GM23338 (cell line): ENCODE results near the gene LPP. TPM values are rescaled to one million over a fixed set of nuclear protein-coding genes. Genes with fewer than 3 reads are reported as not detected.

Experiments used
- ATAC-seq: fragments of 200-7000 bp; cut with Tn5 transposase; 3 replicates; pipeline ENCODE4 v1.9.1; 2020
- DNase-seq: peaks from one replicate; pipeline ENCODE4 v3.0.0-alpha.2; 2015; ENCODE audit warnings: low spot score
- H2AFZ ChIP-seq: fragments of 200-600 bp; sonication (generic); 2 replicates; pipeline ENCODE4 v1.8.0; 2016; ENCODE audit warnings: antibody characterized with exemption, mild to moderate bottlenecking, moderate library complexity
- H3F3A ChIP-seq: fragments of 200-600 bp; sonication (generic); replicated peaks from 2 replicates; pipeline ENCODE4 v1.8.0; 2017; ENCODE audit warnings: antibody characterized with exemption, mixed run types, low read depth
- H3K27ac ChIP-seq: fragments of 200-600 bp; sonication (generic); 2 replicates; pipeline ENCODE4 v1.6.1; 2016; ENCODE audit warnings: low read depth
- H3K27me3 ChIP-seq: fragments of 200-600 bp; sonication (generic); 2 replicates; pipeline ENCODE4 v1.8.0; 2016; ENCODE audit warnings: mild to moderate bottlenecking, mixed run types, moderate library complexity; ENCODE audit not compliant: insufficient read depth
- H3K36me3 ChIP-seq: fragments of 200-600 bp; sonication (generic); 2 replicates; pipeline ENCODE4 v1.8.0; 2016; ENCODE audit warnings: mild to moderate bottlenecking; ENCODE audit not compliant: insufficient read depth
- H3K4me1 ChIP-seq: fragments of 200-600 bp; sonication (generic); 2 replicates; pipeline ENCODE4 v1.8.0; 2016; ENCODE audit warnings: mild to moderate bottlenecking, moderate library complexity; ENCODE audit not compliant: insufficient read depth
- H3K4me2 ChIP-seq: fragments of 200-600 bp; sonication (generic); 2 replicates; pipeline ENCODE4 v1.7.1; 2017; ENCODE audit warnings: mixed run types
- H3K4me3 ChIP-seq: fragments of 200-600 bp; sonication (generic); 2 replicates; pipeline ENCODE4 v1.6.1; 2016; ENCODE audit warnings: mixed run types
- H3K79me2 ChIP-seq: fragments of 200-600 bp; sonication (generic); replicated peaks from 2 replicates; pipeline ENCODE4 v1.8.0; 2017; ENCODE audit warnings: mild to moderate bottlenecking; ENCODE audit not compliant: insufficient read depth
- H3K9me2 ChIP-seq: fragments of 200-600 bp; sonication (generic); 2 replicates; pipeline ENCODE4 v1.8.0; 2017; ENCODE audit not compliant: insufficient read depth
- H4K20me1 ChIP-seq: fragments of 200-600 bp; sonication (generic); replicated peaks from 2 replicates; pipeline ENCODE4 v1.8.0; 2017; ENCODE audit warnings: mild to moderate bottlenecking; ENCODE audit not compliant: insufficient read depth
- H3K27ac Mint-ChIP-seq: 2 replicates; pipeline ENCODE4 v1.8.0; 2020; ENCODE audit warnings: inconsistent platforms, mild to moderate bottlenecking, moderate library complexity, mixed read lengths
- H3K27me3 Mint-ChIP-seq: 3 replicates; pipeline ENCODE4 v1.8.0; 2022; ENCODE audit warnings: low read depth, mild to moderate bottlenecking, moderate library complexity, mixed read lengths, inconsistent platforms; ENCODE audit not compliant: insufficient read depth, poor library complexity
- H3K36me3 Mint-ChIP-seq: 3 replicates; pipeline ENCODE4 v1.8.0; 2021; ENCODE audit warnings: low read depth, mild to moderate bottlenecking, inconsistent platforms, moderate library complexity, mixed read lengths
- H3K4me1 Mint-ChIP-seq: 3 replicates; pipeline ENCODE4 v1.8.0; 2020; ENCODE audit warnings: mild to moderate bottlenecking, inconsistent platforms, mixed read lengths
- H3K4me3 Mint-ChIP-seq: 3 replicates; pipeline ENCODE4 v1.8.0; 2021; ENCODE audit warnings: moderate library complexity, mild to moderate bottlenecking, inconsistent platforms, mixed read lengths
- H3K9me3 Mint-ChIP-seq: 3 replicates; pipeline ENCODE4 v1.8.0; 2020; ENCODE audit warnings: moderate library complexity, mild to moderate bottlenecking, inconsistent platforms, mixed read lengths
- CREB1 ChIP-seq: fragments of 250-450 bp; sonication (Bioruptor Pico); IDR thresholded peaks from 2 replicates; pipeline ENCODE4 v1.5.0; 2020; ENCODE audit warnings: low read depth, mild to moderate bottlenecking, moderate library complexity
- EZH2 ChIP-seq: fragments of 200-600 bp; sonication (generic); IDR thresholded peaks from one replicate; pipeline ENCODE4 v1.8.0; 2017; ENCODE audit warnings: antibody characterized with exemption, mild to moderate bottlenecking, low read depth; ENCODE audit not compliant: unreplicated experiment
- EZH2phosphoT487 ChIP-seq: fragments of 200-600 bp; sonication (generic); IDR thresholded peaks from one replicate; pipeline ENCODE4 v1.8.1; 2018; ENCODE audit warnings: antibody characterized with exemption; ENCODE audit not compliant: unreplicated experiment
- JUNB ChIP-seq: IDR thresholded peaks from one replicate; pipeline ENCODE4 v1.6.1; 2016; ENCODE audit warnings: antibody characterized with exemption; ENCODE audit not compliant: unreplicated experiment
- NANOG ChIP-seq: IDR thresholded peaks from 2 replicates; pipeline ENCODE4 v1.6.1; 2016; ENCODE audit warnings: antibody characterized with exemption, borderline replicate concordance
- POLR2AphosphoS5 ChIP-seq: IDR thresholded peaks from 2 replicates; pipeline ENCODE4 v1.6.1; 2016; ENCODE audit warnings: antibody characterized with exemption, low read depth
- REST ChIP-seq: IDR thresholded peaks from one replicate; pipeline ENCODE4 v1.6.1; 2018; ENCODE audit warnings: antibody characterized with exemption; ENCODE audit not compliant: unreplicated experiment
- STAT1 ChIP-seq: IDR thresholded peaks from one replicate; pipeline ENCODE4 v1.6.1; 2016; ENCODE audit warnings: antibody characterized with exemption; ENCODE audit not compliant: unreplicated experiment
- ZNF114 ChIP-seq: fragments of 250-450 bp; sonication (Bioruptor Pico); IDR thresholded peaks from 2 replicates; pipeline ENCODE4 v1.5.0; 2020; ENCODE audit warnings: mild to moderate bottlenecking, moderate library complexity
- ZNF331 ChIP-seq: fragments of 250-450 bp; sonication (Bioruptor Pico); IDR thresholded peaks from 2 replicates; pipeline ENCODE4 v1.5.0; 2020; ENCODE audit warnings: low read depth, mild to moderate bottlenecking, moderate library complexity
- polyA plus RNA-seq: library from polyadenylated mRNA; unstranded; fragments of >200 nt; fragmentation: Nextera tagmentation; extraction: Ambion mirVana; gene quantifications from 2 replicates; pipeline ENCODE4 v1.2.1, GENCODE V29; 2016
- total RNA-seq: library from RNA; depleted of rRNA; stranded (reverse); fragments of >200 nt; shearing (Covaris generic); gene quantifications from 2 replicates; pipeline ENCODE4 v1.2.3, GENCODE V29; 2014
- TF ChIP-seq, protein P1 (sequence below): IDR thresholded peaks from 2 replicates; pipeline ENCODE4 v1.6.1; 2016; ENCODE audit warnings: antibody characterized with exemption
- TF ChIP-seq, protein P2 (sequence below): fragments of 250-450 bp; sonication (Bioruptor Pico); IDR thresholded peaks from 2 replicates; pipeline ENCODE4 v1.5.0; 2020; ENCODE audit warnings: mild to moderate bottlenecking, moderate library complexity
- TF ChIP-seq, protein P3 (sequence below), 2 experiments: fragments of 200-600 bp in 1 of 2; sonication (generic) in 1 of 2; conservative IDR thresholded peaks; 2 replicates each; pipeline versions ENCODE4 v1.5.1 to v1.6.1; 2016 to 2017; ENCODE audit warnings: antibody characterized with exemption in 2 of 2, low read depth in 2 of 2, mild to moderate bottlenecking in 2 of 2, moderate library complexity in 1 of 2

The LPP gene
- total and polyA plus RNA-seq, 2 experiments from 2014 or later = 23.0 to 35.2 TPM

DNA sequence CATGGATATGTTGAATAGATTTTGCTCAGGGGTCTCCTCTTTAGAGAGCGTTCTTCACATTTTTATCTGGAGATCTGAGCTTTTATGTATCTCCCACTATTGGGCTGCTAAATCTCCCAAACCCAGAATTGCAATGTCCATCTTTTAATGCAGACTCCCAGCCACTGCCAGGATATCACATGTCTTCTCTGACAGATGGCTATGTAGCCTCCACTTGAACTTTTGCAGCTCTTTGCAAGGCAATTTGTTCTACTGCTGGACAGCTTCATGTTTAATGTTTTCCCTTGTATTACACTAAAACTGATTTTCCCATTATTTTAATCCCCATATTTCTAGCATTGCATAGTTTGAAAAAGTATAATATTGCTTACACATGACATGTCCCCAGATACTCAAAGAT, 177.2 kb downstream of the LPP start (continued):
- TF ChIP-seq JUNB = no peak
- no peak for TF ChIP-seq NANOG

GRCh38 chr3:188332085-188332484, 178.1 kb downstream of the LPP start:
- H4K20me1 ChIP-seq = no peaks in the 10 kb centered on the region
- no peaks in the 10 kb centered on the region for H3K27me3 ChIP-seq
- ATAC-seq (no peak), DNase-seq (no peak)
- Mint-ChIP-seq H3K27ac (no peak overlapping the region), H3K36me3 (no peaks in the 10 kb centered on the region), H3K4me3 (no peak overlapping the region), H3K27me3 (peaks cover 2% of the 10 kb centered on the region), H3K4me1 (0 out of 3 replicates have a peak, but pooled peaks cover 2% of the 10 kb centered on the region), H3K9me3 (no peaks in the 10 kb centered on the region)
- no peaks in the 10 kb centered on the region for H3K4me1 ChIP-seq
- H3K4me3 ChIP-seq = no peak overlapping the region
- H2AFZ ChIP-seq = no peak overlapping the region
- H3K9me2 ChIP-seq = no peaks in the 10 kb centered on the region
- no peaks in the 10 kb centered on the region for H3F3A ChIP-seq
- no peak overlapping the region for H3K27ac ChIP-seq
- H3K4me2 ChIP-seq = no peak overlapping the region
- TF ChIP-seq STAT1 (no peak), EZH2 (no peak), ZNF114 (CRISPR knock-in tag) (no peak), JUNB (no peak), EZH2phosphoT487 (no peak), ZNF331 (CRISPR knock-in tag) (no peak), REST (no peak), POLR2AphosphoS5 (no peak), NANOG (no peak), CREB1 (CRISPR knock-in tag) (no peak)
- TF ChIP-seq, protein P1, sequence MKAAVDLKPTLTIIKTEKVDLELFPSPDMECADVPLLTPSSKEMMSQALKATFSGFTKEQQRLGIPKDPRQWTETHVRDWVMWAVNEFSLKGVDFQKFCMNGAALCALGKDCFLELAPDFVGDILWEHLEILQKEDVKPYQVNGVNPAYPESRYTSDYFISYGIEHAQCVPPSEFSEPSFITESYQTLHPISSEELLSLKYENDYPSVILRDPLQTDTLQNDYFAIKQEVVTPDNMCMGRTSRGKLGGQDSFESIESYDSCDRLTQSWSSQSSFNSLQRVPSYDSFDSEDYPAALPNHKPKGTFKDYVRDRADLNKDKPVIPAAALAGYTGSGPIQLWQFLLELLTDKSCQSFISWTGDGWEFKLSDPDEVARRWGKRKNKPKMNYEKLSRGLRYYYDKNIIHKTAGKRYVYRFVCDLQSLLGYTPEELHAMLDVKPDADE = no peak
- TF ChIP-seq, protein P2, sequence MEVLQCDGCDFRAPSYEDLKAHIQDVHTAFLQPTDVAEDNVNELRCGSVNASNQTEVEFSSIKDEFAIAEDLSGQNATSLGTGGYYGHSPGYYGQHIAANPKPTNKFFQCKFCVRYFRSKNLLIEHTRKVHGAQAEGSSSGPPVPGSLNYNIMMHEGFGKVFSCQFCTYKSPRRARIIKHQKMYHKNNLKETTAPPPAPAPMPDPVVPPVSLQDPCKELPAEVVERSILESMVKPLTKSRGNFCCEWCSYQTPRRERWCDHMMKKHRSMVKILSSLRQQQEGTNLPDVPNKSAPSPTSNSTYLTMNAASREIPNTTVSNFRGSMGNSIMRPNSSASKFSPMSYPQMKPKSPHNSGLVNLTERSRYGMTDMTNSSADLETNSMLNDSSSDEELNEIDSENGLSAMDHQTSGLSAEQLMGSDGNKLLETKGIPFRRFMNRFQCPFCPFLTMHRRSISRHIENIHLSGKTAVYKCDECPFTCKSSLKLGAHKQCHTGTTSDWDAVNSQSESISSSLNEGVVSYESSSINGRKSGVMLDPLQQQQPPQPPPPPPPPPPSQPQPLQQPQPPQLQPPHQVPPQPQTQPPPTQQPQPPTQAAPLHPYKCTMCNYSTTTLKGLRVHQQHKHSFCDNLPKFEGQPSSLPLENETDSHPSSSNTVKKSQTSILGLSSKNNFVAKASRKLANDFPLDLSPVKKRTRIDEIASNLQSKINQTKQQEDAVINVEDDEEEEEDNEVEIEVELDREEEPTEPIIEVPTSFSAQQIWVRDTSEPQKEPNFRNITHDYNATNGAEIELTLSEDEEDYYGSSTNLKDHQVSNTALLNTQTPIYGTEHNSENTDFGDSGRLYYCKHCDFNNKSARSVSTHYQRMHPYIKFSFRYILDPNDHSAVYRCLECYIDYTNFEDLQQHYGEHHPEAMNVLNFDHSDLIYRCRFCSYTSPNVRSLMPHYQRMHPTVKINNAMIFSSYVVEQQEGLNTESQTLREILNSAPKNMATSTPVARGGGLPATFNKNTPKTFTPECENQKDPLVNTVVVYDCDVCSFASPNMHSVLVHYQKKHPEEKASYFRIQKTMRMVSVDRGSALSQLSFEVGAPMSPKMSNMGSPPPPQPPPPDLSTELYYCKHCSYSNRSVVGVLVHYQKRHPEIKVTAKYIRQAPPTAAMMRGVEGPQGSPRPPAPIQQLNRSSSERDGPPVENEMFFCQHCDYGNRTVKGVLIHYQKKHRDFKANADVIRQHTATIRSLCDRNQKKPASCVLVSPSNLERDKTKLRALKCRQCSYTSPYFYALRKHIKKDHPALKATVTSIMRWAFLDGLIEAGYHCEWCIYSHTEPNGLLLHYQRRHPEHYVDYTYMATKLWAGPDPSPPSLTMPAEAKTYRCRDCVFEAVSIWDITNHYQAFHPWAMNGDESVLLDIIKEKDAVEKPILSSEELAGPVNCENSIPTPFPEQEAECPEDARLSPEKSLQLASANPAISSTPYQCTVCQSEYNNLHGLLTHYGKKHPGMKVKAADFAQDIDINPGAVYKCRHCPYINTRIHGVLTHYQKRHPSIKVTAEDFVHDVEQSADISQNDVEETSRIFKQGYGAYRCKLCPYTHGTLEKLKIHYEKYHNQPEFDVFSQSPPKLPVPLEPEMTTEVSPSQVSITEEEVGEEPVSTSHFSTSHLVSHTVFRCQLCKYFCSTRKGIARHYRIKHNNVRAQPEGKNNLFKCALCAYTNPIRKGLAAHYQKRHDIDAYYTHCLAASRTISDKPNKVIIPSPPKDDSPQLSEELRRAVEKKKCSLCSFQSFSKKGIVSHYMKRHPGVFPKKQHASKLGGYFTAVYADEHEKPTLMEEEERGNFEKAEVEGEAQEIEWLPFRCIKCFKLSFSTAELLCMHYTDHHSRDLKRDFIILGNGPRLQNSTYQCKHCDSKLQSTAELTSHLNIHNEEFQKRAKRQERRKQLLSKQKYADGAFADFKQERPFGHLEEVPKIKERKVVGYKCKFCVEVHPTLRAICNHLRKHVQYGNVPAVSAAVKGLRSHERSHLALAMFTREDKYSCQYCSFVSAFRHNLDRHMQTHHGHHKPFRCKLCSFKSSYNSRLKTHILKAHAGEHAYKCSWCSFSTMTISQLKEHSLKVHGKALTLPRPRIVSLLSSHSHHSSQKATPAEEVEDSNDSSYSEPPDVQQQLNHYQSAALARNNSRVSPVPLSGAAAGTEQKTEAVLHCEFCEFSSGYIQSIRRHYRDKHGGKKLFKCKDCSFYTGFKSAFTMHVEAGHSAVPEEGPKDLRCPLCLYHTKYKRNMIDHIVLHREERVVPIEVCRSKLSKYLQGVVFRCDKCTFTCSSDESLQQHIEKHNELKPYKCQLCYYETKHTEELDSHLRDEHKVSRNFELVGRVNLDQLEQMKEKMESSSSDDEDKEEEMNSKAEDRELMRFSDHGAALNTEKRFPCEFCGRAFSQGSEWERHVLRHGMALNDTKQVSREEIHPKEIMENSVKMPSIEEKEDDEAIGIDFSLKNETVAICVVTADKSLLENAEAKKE (CRISPR knock-in tag) = no peak
- TF ChIP-seq, protein P3, sequence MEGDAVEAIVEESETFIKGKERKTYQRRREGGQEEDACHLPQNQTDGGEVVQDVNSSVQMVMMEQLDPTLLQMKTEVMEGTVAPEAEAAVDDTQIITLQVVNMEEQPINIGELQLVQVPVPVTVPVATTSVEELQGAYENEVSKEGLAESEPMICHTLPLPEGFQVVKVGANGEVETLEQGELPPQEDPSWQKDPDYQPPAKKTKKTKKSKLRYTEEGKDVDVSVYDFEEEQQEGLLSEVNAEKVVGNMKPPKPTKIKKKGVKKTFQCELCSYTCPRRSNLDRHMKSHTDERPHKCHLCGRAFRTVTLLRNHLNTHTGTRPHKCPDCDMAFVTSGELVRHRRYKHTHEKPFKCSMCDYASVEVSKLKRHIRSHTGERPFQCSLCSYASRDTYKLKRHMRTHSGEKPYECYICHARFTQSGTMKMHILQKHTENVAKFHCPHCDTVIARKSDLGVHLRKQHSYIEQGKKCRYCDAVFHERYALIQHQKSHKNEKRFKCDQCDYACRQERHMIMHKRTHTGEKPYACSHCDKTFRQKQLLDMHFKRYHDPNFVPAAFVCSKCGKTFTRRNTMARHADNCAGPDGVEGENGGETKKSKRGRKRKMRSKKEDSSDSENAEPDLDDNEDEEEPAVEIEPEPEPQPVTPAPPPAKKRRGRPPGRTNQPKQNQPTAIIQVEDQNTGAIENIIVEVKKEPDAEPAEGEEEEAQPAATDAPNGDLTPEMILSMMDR (conservative IDR thresholded peaks at IDR 0.05; ENCODE audit: low read depth in 2 of 2) = no peak
- H3K79me2 ChIP-seq = peaks cover 7% of the 10 kb centered on the region; the same call in 1 of the 2 replicates
- H3K36me3 ChIP-seq = no peaks in the 10 kb centered on the region
